Measurements from ENCODE around the gene PSMB3.

The PSMB3 gene

GRCh38 chr17:38741461-38741860 lies 11.1 kb upstream of the PSMB3 start:
- no peaks in the 10 kb centered on the region for H3K36me3 ChIP-seq (ENCODE audit: insufficient read depth, low read length)
- H3K27me3 ChIP-seq (ENCODE audit: insufficient read depth, low read length): peaks cover 7% of the 10 kb centered on the region; the same call in 1 of the 2 replicates
- no peaks in the 10 kb centered on the region for H3K9me3 ChIP-seq (ENCODE audit: low read length)
- no peak overlapping the region for H2AFZ ChIP-seq (ENCODE audit: low read length)
- no peak overlapping the region for H3K4me3 ChIP-seq (ENCODE audit: low read depth, low read length, poor library complexity, severe bottlenecking)
- no peaks in the 10 kb centered on the region for H4K20me1 ChIP-seq (ENCODE audit: insufficient read depth, low read length)
- no peak overlapping the region for H3K9ac ChIP-seq (ENCODE audit: low read length)
- H3K4me1 ChIP-seq (ENCODE audit: insufficient read depth, low read length, severe bottlenecking): peaks cover 21% of the 10 kb centered on the region
- H3K4me2 ChIP-seq (ENCODE audit: low read length): no peak overlapping the region
- H3K9me2 ChIP-seq (ENCODE audit: low read depth, low read length): no peaks in the 10 kb centered on the region
- no peak for TF ChIP-seq CTCF (IDR thresholded peaks at IDR 0.05; ENCODE audit: low read length)
- TF ChIP-seq EZH2 (IDR thresholded peaks at IDR 0.05; ENCODE audit: borderline replicate concordance, low read length): no peak
- no peaks in the 10 kb centered on the region for H3F3A ChIP-seq (ENCODE audit: insufficient read depth, low read length)
- no peaks in the 10 kb centered on the region for H3K79me2 ChIP-seq (ENCODE audit: insufficient read depth, low read length)
- H3K27ac ChIP-seq (ENCODE audit: low read depth, low read length, poor library complexity, severe bottlenecking): no peak overlapping the region

GRCh38 chr17:38741921-38742410 lies 10.6 kb upstream of the PSMB3 start:
- no peak overlapping the region for H3K9ac ChIP-seq (ENCODE audit: low read length)

GRCh38 chr17:38742411-38743308 lies 9.9 kb upstream of the PSMB3 start:
- no peaks in the 10 kb centered on the region for H4K20me1 ChIP-seq (ENCODE audit: insufficient read depth, low read length)
- H2AFZ ChIP-seq (ENCODE audit: low read length): no peak overlapping the region
- no peak overlapping the region for H3K27ac ChIP-seq (ENCODE audit: low read depth, low read length, poor library complexity, severe bottlenecking)
- no peaks in the 10 kb centered on the region for H3K9me2 ChIP-seq (ENCODE audit: low read depth, low read length)
- no peak overlapping the region for H3K4me3 ChIP-seq (ENCODE audit: low read depth, low read length, poor library complexity, severe bottlenecking)
- no peaks in the 10 kb centered on the region for H3K36me3 ChIP-seq (ENCODE audit: insufficient read depth, low read length)
- no peak for TF ChIP-seq EZH2 (IDR thresholded peaks at IDR 0.05; ENCODE audit: borderline replicate concordance, low read length)
- TF ChIP-seq CTCF (IDR thresholded peaks at IDR 0.05; ENCODE audit: low read length): no peak
- H3F3A ChIP-seq (ENCODE audit: insufficient read depth, low read length): no peaks in the 10 kb centered on the region
- no peak overlapping the region for H3K9ac ChIP-seq (ENCODE audit: low read length)
- no peaks in the 10 kb centered on the region for H3K9me3 ChIP-seq (ENCODE audit: low read length)
- H3K79me2 ChIP-seq (ENCODE audit: insufficient read depth, low read length): no peaks in the 10 kb centered on the region
- H3K4me2 ChIP-seq (ENCODE audit: low read length): no peak overlapping the region
- H3K4me1 ChIP-seq (ENCODE audit: insufficient read depth, low read length, severe bottlenecking): peaks cover 29% of the 10 kb centered on the region
- peaks cover 7% of the 10 kb centered on the region; the same call in 1 of the 2 replicates for H3K27me3 ChIP-seq (ENCODE audit: insufficient read depth, low read length)

More at GRCh38 chr17:38741921-38742410, 10.6 kb upstream of the PSMB3 start:
- Histone ChIP-seq H3K36me3 (ENCODE audit: insufficient read depth, low read length) (no peaks in the 10 kb centered on the region), H3K4me3 (ENCODE audit: low read depth, low read length, poor library complexity, severe bottlenecking) (no peak overlapping the region), H3F3A (ENCODE audit: insufficient read depth, low read length) (no peaks in the 10 kb centered on the region), H3K79me2 (ENCODE audit: insufficient read depth, low read length) (no peaks in the 10 kb centered on the region), H2AFZ (ENCODE audit: low read length) (no peak overlapping the region), H3K9me2 (ENCODE audit: low read depth, low read length) (no peaks in the 10 kb centered on the region), H3K27me3 (ENCODE audit: insufficient read depth, low read length) (peaks cover 7% of the 10 kb centered on the region; the same call in 1 of the 2 replicates), H4K20me1 (ENCODE audit: insufficient read depth, low read length) (no peaks in the 10 kb centered on the region), H3K9me3 (ENCODE audit: low read length) (no peaks in the 10 kb centered on the region), H3K4me2 (ENCODE audit: low read length) (no peak overlapping the region), H3K27ac (ENCODE audit: low read depth, low read length, poor library complexity, severe bottlenecking) (no peak overlapping the region), H3K4me1 (ENCODE audit: insufficient read depth, low read length, severe bottlenecking) (peaks cover 26% of the 10 kb centered on the region)
- TF ChIP-seq CTCF (IDR thresholded peaks at IDR 0.05; ENCODE audit: low read length) (no peak), EZH2 (IDR thresholded peaks at IDR 0.05; ENCODE audit: borderline replicate concordance, low read length) (no peak)

All from OCI-LY1 (cell line).